ENCODE data around the gene NFAM1. TPM values are rescaled to one million over a fixed set of nuclear protein-coding genes. Genes with fewer than 3 reads are reported as not detected.
A peak's percentile ranks its signal among the peaks of the same experiment; 100 is the strongest.

The NFAM1 gene
- total RNA-seq, 1 donor from 2014 or later: 0.21 TPM

DNA sequence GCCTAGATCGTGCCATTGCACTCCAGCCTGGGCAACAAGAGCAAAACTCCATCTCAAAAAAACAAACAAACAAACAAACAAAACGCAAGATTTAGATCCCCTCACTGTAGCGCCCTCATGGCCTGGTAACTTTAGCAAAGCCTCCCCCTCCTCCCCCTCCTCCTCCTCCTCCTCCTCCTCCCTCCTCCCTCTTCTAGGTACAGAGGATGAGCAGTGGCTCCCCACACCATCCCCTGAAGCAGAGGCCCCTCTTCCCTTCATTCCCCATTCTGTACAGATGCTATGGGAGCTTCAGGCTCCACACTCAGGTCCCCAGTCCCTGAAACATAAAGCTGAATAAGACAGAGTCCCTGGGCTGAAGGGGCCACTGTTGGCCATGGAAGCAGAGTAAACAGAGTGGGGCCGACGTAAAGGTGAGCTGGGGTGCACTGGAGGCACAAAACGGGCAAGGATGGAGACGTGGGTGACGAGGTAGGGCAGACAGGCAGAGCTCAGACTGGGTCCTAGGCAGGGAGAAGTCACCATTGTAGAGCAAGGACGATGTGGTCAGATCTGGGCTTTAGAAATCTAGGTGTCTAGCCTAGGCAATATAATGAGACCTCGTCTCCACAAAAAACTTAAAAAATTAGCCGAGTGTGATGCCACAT, 19.4 kb upstream of the NFAM1 start:
- Mint-ChIP-seq H3K4me1 (ENCODE audit: low read depth) (no peaks in the 10 kb centered on the region), H3K27ac (no peak overlapping the region), H3K9me3 (no peaks in the 10 kb centered on the region), H3K27me3 (ENCODE audit: low read depth) (peaks cover 13% of the 10 kb centered on the region), H3K36me3 (ENCODE audit: low read depth) (no peaks in the 10 kb centered on the region), H3K4me3 (ENCODE audit: low read depth) (no peak overlapping the region)
- intact Hi-C loops (cut with micrococcal nuclease): no loop called here
- no peak for DNase-seq (ENCODE audit: low spot score)

DNA sequence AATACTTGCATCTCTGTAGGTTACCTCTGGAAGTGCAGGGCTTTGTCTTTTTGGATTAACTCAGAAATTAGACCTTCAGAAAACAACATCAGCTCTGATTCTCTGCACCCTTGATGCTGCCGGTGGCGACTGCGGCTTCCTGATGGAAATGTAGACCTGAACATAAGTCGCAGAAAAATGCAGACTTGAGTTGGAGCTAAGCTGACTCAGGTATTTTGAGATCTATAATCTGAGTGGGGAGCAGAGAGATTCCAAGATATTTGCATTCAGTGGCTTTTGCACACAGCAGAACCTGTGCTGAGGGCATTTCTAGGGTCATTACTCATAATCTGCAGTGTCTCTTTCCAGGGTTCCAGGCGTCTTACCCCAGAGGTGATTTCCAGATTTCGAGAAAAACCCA, 18.7 kb upstream of the NFAM1 start:
- H3K27ac Mint-ChIP-seq: no peak overlapping the region
- no peaks in the 10 kb centered on the region for H3K36me3 Mint-ChIP-seq (ENCODE audit: low read depth)
- peaks cover 6% of the 10 kb centered on the region for H3K27me3 Mint-ChIP-seq (ENCODE audit: low read depth)
- no peak for DNase-seq (ENCODE audit: low spot score)
- H3K4me3 Mint-ChIP-seq (ENCODE audit: low read depth): no peak overlapping the region
- H3K9me3 Mint-ChIP-seq: no peaks in the 10 kb centered on the region
- no peaks in the 10 kb centered on the region for H3K4me1 Mint-ChIP-seq (ENCODE audit: low read depth)
- intact Hi-C loops (cut with micrococcal nuclease): no loop called here

DNA sequence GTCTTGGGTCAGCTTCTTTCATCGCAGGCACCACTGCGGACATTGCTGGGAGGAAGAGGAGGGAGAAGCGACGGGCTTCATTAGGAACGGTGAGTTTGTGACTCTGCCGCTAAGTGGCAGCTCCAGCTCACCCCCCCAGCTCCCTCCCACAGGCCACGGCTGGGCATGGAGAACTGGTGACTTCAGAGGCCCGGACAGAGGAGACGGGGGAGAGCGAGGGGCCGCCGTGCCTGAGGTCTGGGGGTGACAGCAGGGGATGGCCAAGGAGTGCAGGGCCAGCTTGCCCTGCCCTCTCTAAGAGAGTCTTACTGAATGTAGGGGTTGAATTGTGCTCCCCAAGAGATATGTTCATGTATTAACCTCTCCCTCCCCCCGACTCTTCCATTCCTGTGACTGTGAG, 13.9 kb upstream of the NFAM1 start:
- Mint-ChIP-seq H3K27me3 (ENCODE audit: low read depth) (peaks cover 5% of the 10 kb centered on the region), H3K36me3 (ENCODE audit: low read depth) (no peaks in the 10 kb centered on the region), H3K4me1 (ENCODE audit: low read depth) (peaks cover 17% of the 10 kb centered on the region), H3K9me3 (no peaks in the 10 kb centered on the region), H3K27ac (no peak overlapping the region), H3K4me3 (ENCODE audit: low read depth) (no peak overlapping the region)
- intact Hi-C loops (cut with micrococcal nuclease): no loop called here
- no peak for DNase-seq (ENCODE audit: low spot score)

DNA sequence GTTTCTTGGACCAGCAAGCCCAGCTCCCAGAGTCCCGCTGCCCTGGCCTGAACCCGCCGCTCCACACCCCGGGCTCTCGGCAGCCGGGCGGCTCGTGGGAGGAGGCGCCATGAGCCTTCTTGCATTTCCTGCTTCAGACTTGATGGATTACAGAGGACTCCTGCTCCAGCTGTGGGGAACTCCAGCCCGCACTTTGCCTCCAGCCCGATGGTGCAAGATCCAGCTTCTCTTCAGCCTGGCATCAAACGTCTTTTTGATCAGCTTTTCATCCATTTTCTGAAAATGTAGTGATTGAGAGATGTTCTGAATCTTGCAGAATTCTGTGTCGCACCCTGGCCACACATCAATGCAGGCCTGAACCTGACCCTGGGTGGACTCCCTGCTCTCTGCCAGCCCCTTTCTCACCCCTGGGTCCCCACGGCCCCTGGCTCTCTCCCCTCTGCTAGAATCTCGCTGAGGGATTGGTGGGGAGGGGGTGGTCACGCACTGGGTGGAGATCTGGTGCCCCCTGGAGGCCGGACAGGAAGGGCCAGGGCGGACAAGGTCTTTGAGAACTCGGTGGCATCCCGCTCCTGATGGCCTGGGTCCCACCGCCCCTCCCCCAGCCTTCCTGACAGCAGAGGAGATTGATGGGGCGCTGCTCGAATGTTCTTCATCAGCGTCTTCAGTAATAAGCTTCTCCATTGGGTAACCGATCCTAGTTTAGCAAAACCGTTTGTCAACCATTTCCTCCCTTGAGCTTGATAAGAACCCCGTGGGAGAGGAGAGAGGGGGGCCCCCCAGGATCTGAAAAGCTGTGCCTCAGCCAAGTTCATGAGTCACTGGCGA, 12.1 kb upstream of the NFAM1 start:
- DNase-seq (ENCODE audit: low spot score): peak; percentile 76
- H3K27ac Mint-ChIP-seq: peak overlapping the region; percentile 87
- H3K4me3 Mint-ChIP-seq (ENCODE audit: low read depth): peak overlapping the region; percentile 59
- H3K36me3 Mint-ChIP-seq (ENCODE audit: low read depth): no peaks in the 10 kb centered on the region
- no peaks in the 10 kb centered on the region for H3K9me3 Mint-ChIP-seq
- intact Hi-C loops (cut with micrococcal nuclease): loop anchor here (2.0 to 5.0 kb wide), 2 partner anchors 353 to 372 kb away; partner anchors contain the start of genes NAGA, NDUFA6 and PHETA2
- no peaks in the 10 kb centered on the region for H3K27me3 Mint-ChIP-seq (ENCODE audit: low read depth)
- H3K4me1 Mint-ChIP-seq (ENCODE audit: low read depth): peaks cover 27% of the 10 kb centered on the region

DNA sequence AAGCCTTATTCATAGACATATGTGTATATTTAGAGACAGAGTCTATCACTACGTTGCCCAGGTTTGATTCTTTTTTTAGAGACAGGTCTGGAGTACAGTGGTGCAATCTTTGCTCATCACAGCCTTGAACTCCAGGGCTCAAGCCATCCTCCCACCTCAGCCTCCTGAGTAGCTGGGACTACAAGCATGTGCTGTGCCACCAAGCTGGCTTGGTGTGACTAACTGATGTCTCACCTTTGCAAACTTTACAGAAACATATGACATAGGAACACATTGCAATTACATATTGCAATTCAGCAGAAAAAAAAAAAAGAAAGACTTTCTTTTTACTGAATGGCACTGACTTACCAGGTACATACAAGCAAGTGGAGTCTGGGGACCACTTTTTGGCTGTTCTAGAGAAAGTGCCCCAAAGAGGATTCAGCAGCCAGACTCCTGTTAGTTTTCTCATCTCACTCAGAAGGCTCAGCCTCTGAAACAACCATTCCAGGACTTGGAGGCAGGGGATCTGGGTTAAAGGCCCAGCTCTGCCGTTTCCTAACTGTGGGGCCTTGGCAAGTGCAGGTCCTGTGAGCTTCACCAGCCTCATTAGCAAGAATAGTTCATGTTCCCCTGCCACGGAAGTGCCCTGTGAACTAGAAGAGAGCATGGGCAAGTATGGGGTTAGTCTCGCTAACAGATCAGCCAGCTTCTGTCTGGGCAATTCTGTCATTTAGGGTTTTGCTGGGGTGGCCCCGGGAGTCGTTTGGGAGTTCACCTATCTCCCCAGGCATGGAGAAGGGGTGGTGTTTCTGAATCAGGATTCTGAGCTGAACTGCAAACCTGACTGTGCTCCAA, 11.3 kb upstream of the NFAM1 start:
- DNase-seq (ENCODE audit: low spot score): no peak
- intact Hi-C loops (cut with micrococcal nuclease): loop anchor here (2.0 to 5.0 kb wide), 2 partner anchors 353 to 371 kb away; partner anchors contain the start of genes NAGA, NDUFA6 and PHETA2
- H3K9me3 Mint-ChIP-seq: no peaks in the 10 kb centered on the region
- H3K4me1 Mint-ChIP-seq (ENCODE audit: low read depth): peaks cover 30% of the 10 kb centered on the region
- H3K27me3 Mint-ChIP-seq (ENCODE audit: low read depth): no peaks in the 10 kb centered on the region
- peak overlapping the region; percentile 68 for H3K27ac Mint-ChIP-seq
- peak overlapping the region; percentile 59 for H3K4me3 Mint-ChIP-seq (ENCODE audit: low read depth)
- no peaks in the 10 kb centered on the region for H3K36me3 Mint-ChIP-seq (ENCODE audit: low read depth)

DNA sequence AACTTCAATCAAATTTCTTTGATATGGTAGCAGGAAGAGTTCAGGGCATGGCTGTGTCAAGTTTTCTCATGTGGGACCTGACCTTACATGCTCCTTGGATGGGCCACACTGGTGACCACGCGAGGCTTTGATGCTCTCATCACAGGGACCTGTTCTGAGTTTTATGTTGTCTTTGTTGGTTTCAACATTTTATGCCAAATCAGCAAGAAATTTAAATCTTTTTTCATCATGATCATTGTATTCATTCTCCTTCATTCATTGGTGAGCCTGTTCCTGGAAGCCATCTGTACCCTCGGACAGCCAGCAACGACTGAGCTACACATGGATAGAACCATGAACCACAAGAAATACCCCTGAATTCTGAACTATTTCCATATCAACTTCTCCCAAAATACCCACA, 10.5 kb upstream of the NFAM1 start:
- intact Hi-C loops (cut with micrococcal nuclease): loop anchor here (5.0 kb wide), 1 partner anchor 370 kb away; the partner anchor contains the start of genes NAGA and PHETA2
- Mint-ChIP-seq H3K4me1 (ENCODE audit: low read depth) (peaks cover 30% of the 10 kb centered on the region), H3K27ac (no peak overlapping the region), H3K4me3 (ENCODE audit: low read depth) (no peak overlapping the region), H3K9me3 (no peaks in the 10 kb centered on the region), H3K27me3 (ENCODE audit: low read depth) (no peaks in the 10 kb centered on the region), H3K36me3 (ENCODE audit: low read depth) (no peaks in the 10 kb centered on the region)
- DNase-seq (ENCODE audit: low spot score): no peak

DNA sequence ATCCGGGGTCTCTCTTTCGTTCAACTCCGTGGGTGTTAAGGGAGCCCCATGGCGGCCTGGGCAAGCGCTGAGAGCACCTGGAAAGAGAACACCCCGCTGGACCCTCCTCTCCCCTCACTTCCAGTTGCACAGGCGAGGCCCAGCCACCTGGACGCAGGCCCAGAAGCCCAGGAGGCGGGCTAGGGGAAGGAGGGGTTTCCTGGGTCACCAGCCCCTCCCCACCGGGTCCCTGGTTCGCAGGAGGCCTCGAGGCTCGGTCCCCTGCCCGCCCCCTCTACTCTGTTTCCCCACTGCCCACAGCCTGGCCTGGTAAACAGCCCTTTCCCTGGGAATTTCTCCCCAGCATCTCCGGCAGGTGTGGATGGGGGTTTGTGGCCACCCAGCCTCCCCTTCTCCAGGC, 8.5 kb upstream of the NFAM1 start:
- H3K36me3 Mint-ChIP-seq (ENCODE audit: low read depth): no peaks in the 10 kb centered on the region

DNA sequence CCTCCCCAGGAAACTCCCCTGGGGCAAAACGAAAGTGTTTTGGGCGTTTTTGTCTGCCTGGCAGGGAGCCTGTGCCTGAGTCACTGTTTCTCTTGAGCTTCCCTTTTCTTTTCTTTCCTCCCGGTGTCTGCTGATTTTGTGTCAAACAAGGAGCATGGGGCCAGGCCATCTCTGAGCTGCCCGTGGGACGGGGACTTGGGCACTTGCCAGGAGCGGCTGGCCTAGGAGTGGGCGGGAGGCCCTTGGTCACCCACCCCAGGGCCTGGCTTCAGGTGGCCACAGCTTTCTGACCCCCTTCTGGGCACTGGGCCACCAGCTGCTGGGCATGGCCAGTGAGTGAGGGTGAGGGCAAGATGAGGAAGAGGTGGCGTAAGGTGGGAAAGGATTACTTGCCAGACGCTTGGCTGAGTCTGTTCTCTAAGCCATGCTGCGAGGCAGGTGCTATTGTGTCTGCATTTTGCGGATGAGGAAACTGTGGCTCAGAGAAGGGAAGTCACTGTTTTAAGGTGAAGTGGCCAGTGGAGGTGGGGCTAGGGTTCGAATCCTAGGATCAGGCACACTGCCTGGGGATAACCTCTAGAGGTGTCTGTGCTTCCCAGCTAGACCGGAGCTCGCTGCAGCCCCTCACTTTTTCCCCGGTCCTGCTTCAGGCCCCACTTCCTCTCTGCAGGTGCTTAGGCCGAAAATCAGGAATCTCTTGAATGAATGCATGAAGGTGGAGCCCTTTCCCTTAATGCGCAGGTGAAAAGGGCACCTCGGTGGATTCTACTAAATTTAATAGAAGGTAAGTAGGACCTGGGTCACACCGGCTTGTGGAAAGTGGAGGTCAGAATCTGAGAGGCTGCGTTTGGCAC, 7.8 kb upstream of the NFAM1 start:
- intact Hi-C loops (cut with micrococcal nuclease): loop anchor here (5.0 kb wide), 1 partner anchor 368 kb away; the partner anchor contains the start of genes NAGA and PHETA2
- no peaks in the 10 kb centered on the region for H3K36me3 Mint-ChIP-seq (ENCODE audit: low read depth)
- no peak for DNase-seq (ENCODE audit: low spot score)
- no peaks in the 10 kb centered on the region for H3K9me3 Mint-ChIP-seq
- H3K27me3 Mint-ChIP-seq (ENCODE audit: low read depth): peaks cover 7% of the 10 kb centered on the region
- H3K27ac Mint-ChIP-seq: peak overlapping the region; percentile 74
- H3K4me3 Mint-ChIP-seq (ENCODE audit: low read depth): peak overlapping the region; percentile 10
- H3K4me1 Mint-ChIP-seq (ENCODE audit: low read depth): peaks cover 35% of the 10 kb centered on the region

More for the DNA sequence above, 8.5 kb upstream of the NFAM1 start:
- H3K9me3 Mint-ChIP-seq: no peaks in the 10 kb centered on the region
- no peak overlapping the region for H3K4me3 Mint-ChIP-seq (ENCODE audit: low read depth)
- H3K27ac Mint-ChIP-seq: no peak overlapping the region
- intact Hi-C loops (cut with micrococcal nuclease): loop anchor here (5.0 kb wide), 1 partner anchor 368 kb away; the partner anchor contains the start of genes NAGA and PHETA2
- peaks cover 36% of the 10 kb centered on the region for H3K4me1 Mint-ChIP-seq (ENCODE audit: low read depth)
- H3K27me3 Mint-ChIP-seq (ENCODE audit: low read depth): peaks cover 7% of the 10 kb centered on the region
- no peak for DNase-seq (ENCODE audit: low spot score)

DNA sequence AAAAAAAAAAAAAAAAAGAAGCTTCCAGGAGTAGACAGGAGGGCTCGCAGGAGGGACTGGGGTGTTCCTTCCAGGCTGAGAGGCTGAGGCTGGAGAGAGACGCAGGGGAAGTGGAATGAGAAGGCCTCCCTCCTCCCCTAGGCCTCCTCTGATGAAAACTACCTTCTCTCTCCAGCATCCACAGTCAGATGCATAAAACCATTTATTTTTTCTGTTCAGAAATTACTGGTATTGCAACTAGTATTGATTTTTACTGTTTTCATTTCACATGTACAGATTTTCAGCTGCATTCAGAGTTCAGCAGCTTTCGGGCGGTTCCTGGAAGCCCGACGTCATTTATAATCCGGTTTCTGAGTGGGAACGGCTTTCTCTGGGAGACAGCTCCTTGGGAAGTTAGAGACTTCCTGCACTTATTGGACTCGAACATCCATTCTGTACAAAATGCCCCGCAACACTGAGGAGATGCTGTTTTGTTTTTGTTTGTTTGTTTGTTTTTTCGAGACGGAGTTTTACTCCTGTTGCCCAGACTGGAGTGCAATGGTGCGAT, 6.9 kb upstream of the NFAM1 start:
- H3K4me3 Mint-ChIP-seq (ENCODE audit: low read depth): peak overlapping the region; percentile 37
- H3K36me3 Mint-ChIP-seq (ENCODE audit: low read depth): no peaks in the 10 kb centered on the region
- no peaks in the 10 kb centered on the region for H3K9me3 Mint-ChIP-seq
- no peak for DNase-seq (ENCODE audit: low spot score)
- H3K27ac Mint-ChIP-seq: peak overlapping the region; percentile 50
- intact Hi-C loops (cut with micrococcal nuclease): no loop called here
- H3K4me1 Mint-ChIP-seq (ENCODE audit: low read depth): peaks cover 26% of the 10 kb centered on the region
- H3K27me3 Mint-ChIP-seq (ENCODE audit: low read depth): peaks cover 7% of the 10 kb centered on the region

DNA sequence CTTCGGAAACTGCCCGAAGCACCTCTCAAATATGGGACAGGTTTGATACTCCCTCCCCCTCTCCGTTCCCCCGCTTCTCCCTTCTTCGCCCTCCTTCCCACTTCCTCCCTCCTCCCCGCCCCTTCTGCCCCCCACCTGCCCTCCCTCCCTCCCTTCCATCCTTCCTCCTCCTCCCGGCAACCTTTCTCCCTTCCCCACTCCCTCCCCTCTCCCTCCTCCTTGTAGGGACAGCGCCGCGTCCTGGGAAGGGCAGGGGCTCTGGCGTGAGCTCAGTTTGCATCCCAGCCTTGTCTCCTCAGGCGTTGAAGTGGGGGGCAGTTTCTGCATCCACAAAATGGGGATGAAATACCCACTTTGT, 6.1 kb upstream of the NFAM1 start:
- Mint-ChIP-seq H3K27me3 (ENCODE audit: low read depth) (peaks cover 9% of the 10 kb centered on the region), H3K4me3 (ENCODE audit: low read depth) (peak overlapping the region; percentile 75), H3K9me3 (no peaks in the 10 kb centered on the region), H3K4me1 (ENCODE audit: low read depth) (peaks cover 22% of the 10 kb centered on the region), H3K36me3 (ENCODE audit: low read depth) (no peaks in the 10 kb centered on the region), H3K27ac (no peak overlapping the region)
- DNase-seq (ENCODE audit: low spot score): no peak
- intact Hi-C loops (cut with micrococcal nuclease): no loop called here

DNA sequence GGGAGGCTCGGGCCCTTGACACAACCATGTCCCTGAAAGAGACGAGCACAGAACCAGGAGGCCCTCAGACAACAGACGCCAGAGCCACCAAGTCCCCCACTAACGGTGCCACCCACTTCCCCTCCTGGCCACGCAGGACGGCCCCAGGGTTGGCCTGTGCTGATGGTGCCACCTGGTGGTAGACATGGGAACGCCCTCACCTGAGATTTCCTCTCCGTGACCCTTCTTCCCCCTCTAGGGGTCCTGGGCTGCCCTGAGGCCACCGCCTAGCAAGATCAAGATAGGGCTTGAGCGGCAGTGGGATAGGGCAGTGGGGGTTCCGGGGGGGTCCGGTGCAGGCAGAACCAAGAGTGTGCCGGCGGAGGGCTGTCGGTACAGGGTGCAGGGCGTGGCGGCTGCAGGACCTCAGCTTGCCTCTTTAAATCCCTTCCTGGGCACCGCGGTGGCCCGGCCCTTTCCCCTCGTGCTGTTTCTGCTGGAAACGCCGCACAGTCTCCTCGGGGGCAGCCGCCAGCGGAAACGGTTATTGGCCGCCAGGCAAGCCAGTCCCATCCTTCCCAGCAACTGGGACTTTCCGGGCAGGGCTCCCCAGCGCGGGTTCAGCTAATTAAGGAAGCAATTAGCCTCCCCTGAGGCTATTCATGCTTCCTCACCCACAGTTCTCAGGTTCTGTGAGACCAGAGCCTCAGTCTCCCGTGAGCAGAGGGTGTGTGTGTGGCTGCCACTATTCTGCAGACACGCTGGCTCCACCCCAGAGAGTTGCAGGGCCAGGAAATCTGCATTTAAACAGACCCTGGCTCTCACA, 5.5 kb upstream of the NFAM1 start:
- intact Hi-C loops (cut with micrococcal nuclease): loop anchor here (1.0 to 2.0 kb wide), 2 partner anchors 347 to 471 kb away; partner anchors contain the start of gene NDUFA6
- H3K4me1 Mint-ChIP-seq (ENCODE audit: low read depth): peaks cover 22% of the 10 kb centered on the region

More for the DNA sequence above, 5.5 kb upstream of the NFAM1 start:
- Mint-ChIP-seq H3K27ac (peak overlapping the region; percentile 52), H3K4me3 (ENCODE audit: low read depth) (peak overlapping the region; percentile 75), H3K9me3 (no peaks in the 10 kb centered on the region), H3K27me3 (ENCODE audit: low read depth) (peaks cover 15% of the 10 kb centered on the region), H3K36me3 (ENCODE audit: low read depth) (no peaks in the 10 kb centered on the region)
- peak; percentile 73 for DNase-seq (ENCODE audit: low spot score)

Data from activated T-helper 2 cell treated with anti-CD3 and anti-CD28 coated beads, Interferon-gamma antibody, Interleukin-2, Interleukin-4, amounts not matched to agents 10 μg/mL and 5 μg/mL and 100 μg/mL, durations not matched to agents 14 hours and 24 hours and 36 hours (primary cell).